ENCODE data around the gene LRRC8E.
A peak's percentile ranks its signal among the peaks of the same experiment; 100 is the strongest.
"Not testable (repeated sequence)": the region's sequence is repeated elsewhere in the genome, so short reads cannot be mapped to it uniquely, and the experiment has no call there.

Gene LRRC8E

GRCh38 chr19:7921967-7922835 is 33.9 kb downstream of the LRRC8E start:
- DNase-seq = no peak

- DNase-seq = no peak
Measured at GRCh38 chr19:7922836-7923195, 34.5 kb downstream of the LRRC8E start.

- no peak for DNase-seq
Measured at GRCh38 chr19:7923295-7924191, 35.2 kb downstream of the LRRC8E start.

GRCh38 chr19:7924241-7924640 is 35.9 kb downstream of the LRRC8E start:
- no peak for DNase-seq

- DNase-seq = no peak
Measured at GRCh38 chr19:7924651-7925170, 36.4 kb downstream of the LRRC8E start.

GRCh38 chr19:7925171-7925851 is 37.0 kb downstream of the LRRC8E start:
- peak; percentile 89 for DNase-seq

GRCh38 chr19:7926021-7926726 is 37.9 kb downstream of the LRRC8E start, which contains the start of gene CTXN1:
TSS of gene CTXN1 (minus strand) at chr19:7926135. CDS start at chr19:7925538, 597 bp downstream.
- DNase-seq = peak; percentile 73

- DNase-seq = peak; percentile 37
Measured at GRCh38 chr19:7926727-7927604, 38.7 kb downstream of the LRRC8E start.

GRCh38 chr19:7927605-7928333 is 39.5 kb downstream of the LRRC8E start:
- DNase-seq = no peak

GRCh38 chr19:7928334-7928706 is 40.0 kb downstream of the LRRC8E start:
- DNase-seq = peak; percentile 68

- DNase-seq = peak; percentile 69
Measured at GRCh38 chr19:7928741-7929701, 40.7 kb downstream of the LRRC8E start.

- DNase-seq = not testable (repeated sequence)
Measured at GRCh38 chr19:7930030-7930429, 41.7 kb downstream of the LRRC8E start.

GRCh38 chr19:7930765-7931164 is 42.5 kb downstream of the LRRC8E start:
- DNase-seq = no peak

GRCh38 chr19:7931221-7932061 is 43.1 kb downstream of the LRRC8E start:
- DNase-seq = no peak

GRCh38 chr19:7932276-7932929 is 44.1 kb downstream of the LRRC8E start:
- DNase-seq = no peak

GRCh38 chr19:7932930-7933300 is 44.6 kb downstream of the LRRC8E start:
- DNase-seq = no peak

- no peak for DNase-seq
Measured at GRCh38 chr19:7933411-7933810, 45.1 kb downstream of the LRRC8E start.

All from NCI-H82 (cell line).